WI38 (cell line): ENCODE measurements around the gene BCAS3.
"Not testable (repeated sequence)": the region's sequence is repeated elsewhere in the genome, so short reads cannot be mapped to it uniquely, and the experiment has no call there.

ENCODE experiments used
- H3K4me3 ChIP-seq: 2 replicates; pipeline ENCODE4 v1.5.1; 2011; ENCODE audit warnings: low read depth, mild to moderate bottlenecking, control low read depth, low read length
- TF ChIP-seq, protein P1 (sequence below): IDR thresholded peaks from 2 replicates; pipeline ENCODE4 v1.5.1; 2012; ENCODE audit warnings: low read depth, mild to moderate bottlenecking, control low read depth, low read length

The BCAS3 gene

DNA sequence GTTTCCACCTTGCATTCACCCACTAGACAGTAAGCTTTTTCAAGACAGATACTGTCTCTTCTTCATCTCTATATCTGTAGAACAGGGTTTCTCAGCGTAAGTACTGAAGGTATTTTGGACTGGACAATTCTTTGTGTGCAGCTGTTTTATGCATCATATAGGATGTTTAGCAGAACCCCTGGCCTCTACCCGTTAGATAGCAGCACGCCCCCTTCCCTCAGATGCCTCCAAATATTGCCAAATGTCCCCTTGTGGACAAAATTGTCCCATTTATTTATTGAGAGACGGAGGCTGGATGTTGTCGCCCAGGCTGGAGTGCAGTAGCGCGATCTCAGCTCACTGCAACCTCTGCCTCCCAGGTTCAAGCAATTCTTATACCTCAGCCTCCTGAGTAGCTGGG lies 458.6 kb downstream of the BCAS3 start:
- TF ChIP-seq, protein P1, sequence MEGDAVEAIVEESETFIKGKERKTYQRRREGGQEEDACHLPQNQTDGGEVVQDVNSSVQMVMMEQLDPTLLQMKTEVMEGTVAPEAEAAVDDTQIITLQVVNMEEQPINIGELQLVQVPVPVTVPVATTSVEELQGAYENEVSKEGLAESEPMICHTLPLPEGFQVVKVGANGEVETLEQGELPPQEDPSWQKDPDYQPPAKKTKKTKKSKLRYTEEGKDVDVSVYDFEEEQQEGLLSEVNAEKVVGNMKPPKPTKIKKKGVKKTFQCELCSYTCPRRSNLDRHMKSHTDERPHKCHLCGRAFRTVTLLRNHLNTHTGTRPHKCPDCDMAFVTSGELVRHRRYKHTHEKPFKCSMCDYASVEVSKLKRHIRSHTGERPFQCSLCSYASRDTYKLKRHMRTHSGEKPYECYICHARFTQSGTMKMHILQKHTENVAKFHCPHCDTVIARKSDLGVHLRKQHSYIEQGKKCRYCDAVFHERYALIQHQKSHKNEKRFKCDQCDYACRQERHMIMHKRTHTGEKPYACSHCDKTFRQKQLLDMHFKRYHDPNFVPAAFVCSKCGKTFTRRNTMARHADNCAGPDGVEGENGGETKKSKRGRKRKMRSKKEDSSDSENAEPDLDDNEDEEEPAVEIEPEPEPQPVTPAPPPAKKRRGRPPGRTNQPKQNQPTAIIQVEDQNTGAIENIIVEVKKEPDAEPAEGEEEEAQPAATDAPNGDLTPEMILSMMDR = no peak
- H3K4me3 ChIP-seq = no peak overlapping the region; the same call in 1 of the 2 replicates

DNA sequence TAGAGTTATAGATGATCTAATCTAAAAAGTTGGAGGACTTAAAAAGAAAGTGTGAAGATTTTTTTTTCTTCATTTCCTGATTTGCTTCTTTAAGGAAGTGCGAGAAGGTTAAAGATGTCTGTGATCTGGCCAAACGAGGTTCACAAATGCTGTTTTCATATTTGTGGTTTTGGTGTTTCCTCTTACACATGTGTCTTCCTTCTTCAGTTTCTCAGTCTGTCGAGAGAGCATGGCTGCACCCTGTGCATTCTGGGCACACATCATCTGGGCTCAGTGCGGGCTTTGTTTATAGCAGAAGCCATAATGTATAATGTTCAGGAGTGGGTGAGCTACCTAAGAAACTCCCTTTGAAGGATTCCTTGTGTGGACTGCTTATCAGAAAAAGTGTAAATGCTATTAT lies 461.6 kb downstream of the BCAS3 start:
- no peak overlapping the region for H3K4me3 ChIP-seq
- TF ChIP-seq, protein P1 = no peak

DNA sequence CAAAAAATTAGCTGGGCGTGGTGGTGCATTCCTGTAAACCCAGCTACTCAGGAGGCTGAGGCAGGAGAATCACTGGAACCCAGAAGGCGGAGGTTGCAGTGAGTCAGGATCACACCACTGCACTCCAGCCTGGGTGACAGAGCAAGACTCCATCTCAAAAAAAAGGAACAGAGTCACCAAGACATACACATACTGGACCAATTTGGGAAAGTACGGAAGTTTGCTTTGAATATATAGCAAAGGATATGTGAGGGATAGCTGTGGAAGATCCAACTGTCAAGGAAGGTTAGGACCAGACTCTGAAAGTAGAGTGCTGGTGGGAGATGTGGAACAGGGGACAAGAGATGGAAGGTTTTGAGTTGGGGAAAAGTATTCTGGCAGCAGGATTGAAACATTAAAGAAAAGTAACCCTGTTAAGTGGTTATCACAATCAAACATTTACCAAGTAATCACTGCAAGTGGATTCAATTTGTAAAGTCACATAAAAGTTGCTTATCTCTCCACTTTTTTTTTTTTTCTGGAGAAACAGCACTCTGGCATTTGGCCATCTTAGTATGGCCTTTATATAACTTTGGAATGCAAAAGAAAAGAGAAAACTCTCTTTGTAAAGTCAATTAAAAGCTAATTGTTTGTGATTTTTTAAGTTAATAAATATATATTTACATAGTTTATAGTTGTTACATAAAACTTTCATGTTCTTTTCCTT lies 462.6 kb downstream of the BCAS3 start:
- no peak overlapping the region for H3K4me3 ChIP-seq
- TF ChIP-seq, protein P1 = no peak

DNA sequence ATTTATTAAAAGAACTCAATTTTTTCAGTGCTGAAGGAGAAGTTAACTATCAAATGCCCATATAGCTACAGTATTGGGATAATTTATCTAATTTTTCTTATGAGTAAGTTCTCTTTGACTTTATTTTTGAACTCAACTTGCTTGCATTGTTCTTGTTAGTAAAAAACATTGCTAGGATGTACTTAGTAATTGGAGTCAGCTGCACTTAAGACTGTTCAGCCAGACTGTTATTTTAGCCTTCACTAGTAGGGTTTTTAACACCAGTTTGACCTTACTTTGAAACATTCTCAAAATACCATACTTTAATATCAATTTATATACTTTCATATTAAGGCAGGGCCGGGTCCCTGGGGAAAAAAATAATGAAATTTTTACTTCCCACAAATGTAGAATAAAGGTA lies 465.4 kb downstream of the BCAS3 start:
- TF ChIP-seq, protein P1 = no peak
- no peak overlapping the region for H3K4me3 ChIP-seq

DNA sequence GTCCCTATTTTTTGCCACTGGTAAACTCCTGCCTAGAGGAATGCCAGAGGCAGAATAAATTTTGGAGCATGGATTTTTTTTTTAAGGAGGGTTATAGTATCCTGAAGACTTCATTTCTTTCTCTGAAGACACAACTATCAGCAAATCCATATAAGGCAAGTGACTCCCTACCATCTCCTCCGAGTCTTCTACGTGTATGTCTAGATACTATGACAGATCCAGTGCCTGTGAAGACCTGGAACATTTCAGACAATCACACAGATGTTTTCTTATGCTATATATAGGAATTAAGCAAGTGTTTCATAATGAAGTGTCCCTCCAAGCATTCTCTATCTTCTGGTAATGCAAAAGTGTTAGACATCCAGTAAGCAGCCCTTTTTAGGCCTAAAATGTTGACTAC lies 466.5 kb downstream of the BCAS3 start:
- no peak overlapping the region for H3K4me3 ChIP-seq
- TF ChIP-seq, protein P1 = no peak

DNA sequence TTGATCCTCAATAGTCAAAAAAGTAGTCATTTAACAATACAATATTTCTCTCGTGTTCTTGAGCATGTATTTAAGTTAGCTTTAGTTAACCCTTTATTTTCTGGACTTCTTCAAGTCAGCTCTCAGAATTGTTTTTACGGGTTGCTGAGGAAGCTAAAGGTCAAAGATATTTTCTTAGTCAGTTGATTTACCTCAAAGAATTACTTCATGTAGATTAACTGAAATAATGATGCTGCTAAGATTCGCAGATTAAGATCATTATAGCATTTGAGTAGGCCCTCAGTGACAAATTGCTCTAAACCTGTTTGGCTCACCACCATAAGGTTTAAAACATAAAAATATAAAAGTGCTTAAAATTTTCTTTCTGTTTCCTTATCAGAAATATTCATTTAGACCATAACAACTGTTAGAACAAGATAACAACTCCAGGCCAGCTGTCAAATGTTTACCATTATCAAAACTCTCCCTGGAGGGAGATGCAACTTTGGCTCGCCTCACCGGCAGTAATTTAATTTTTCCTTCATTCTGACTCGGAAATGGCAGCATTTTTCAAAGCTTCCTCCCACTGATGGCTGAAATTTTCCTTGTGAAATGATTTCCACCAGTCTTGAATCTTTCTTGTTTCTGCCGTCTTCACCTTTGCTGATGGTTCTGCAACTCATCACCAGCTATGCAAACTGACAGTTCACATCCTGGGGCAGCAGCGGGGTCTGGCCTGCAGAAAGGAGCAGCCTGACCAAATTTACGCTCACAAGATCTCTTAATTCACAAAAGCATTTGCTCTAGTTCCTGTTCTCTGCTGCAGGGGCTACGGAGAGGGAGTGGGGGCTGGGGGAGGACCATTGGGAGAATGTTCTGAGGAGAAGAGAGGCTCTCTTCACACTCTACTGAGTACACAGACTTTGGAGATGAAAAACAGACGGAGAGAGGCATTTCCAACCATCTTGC lies 467.2 kb downstream of the BCAS3 start:
- no peak overlapping the region for H3K4me3 ChIP-seq
- TF ChIP-seq, protein P1 = no peak

DNA sequence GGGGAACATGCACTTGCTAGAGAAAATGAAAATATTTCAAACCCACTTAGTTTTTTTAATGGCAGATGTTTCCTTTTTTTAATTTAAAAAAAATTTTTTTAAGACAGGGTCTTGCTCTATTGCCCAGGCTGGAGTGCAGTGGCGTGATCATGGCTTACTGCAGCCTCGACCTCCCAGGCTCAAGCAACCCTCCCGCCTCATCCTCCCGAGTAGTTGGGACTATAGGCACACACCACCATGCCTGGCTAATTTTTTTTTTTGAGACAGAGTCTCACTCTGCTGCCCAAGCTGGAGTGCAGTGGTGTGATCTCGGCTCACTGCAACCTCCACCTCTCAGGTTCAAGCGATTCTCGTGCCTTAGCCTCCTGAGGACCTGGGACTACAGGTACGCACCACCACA lies 469.2 kb downstream of the BCAS3 start:
- not testable (repeated sequence) for H3K4me3 ChIP-seq
